PC-3 (cell line): ENCODE results near the gene KAZN.

ENCODE experiments used
- CTCF ChIP-seq: fragments of 300-600 bp; sonication (generic); conservative IDR thresholded peaks from 2 replicates; pipeline ENCODE4 v1.5.1; 2017; ENCODE audit warnings: antibody characterized with exemption, low read depth, mild to moderate bottlenecking, low read length
- EZH2 ChIP-seq: fragments of 300-600 bp; sonication (generic); IDR thresholded peaks from one replicate; pipeline ENCODE4 v1.6.1; 2017; ENCODE audit warnings: antibody characterized with exemption, mild to moderate bottlenecking, low read length; ENCODE audit not compliant: unreplicated experiment
- EZH2phosphoT487 ChIP-seq: fragments of 300-600 bp; sonication (generic); IDR thresholded peaks from 2 replicates; pipeline ENCODE4 v1.6.1; 2018; ENCODE audit warnings: mild to moderate bottlenecking, antibody characterized with exemption, low read length, borderline replicate concordance

DNA sequence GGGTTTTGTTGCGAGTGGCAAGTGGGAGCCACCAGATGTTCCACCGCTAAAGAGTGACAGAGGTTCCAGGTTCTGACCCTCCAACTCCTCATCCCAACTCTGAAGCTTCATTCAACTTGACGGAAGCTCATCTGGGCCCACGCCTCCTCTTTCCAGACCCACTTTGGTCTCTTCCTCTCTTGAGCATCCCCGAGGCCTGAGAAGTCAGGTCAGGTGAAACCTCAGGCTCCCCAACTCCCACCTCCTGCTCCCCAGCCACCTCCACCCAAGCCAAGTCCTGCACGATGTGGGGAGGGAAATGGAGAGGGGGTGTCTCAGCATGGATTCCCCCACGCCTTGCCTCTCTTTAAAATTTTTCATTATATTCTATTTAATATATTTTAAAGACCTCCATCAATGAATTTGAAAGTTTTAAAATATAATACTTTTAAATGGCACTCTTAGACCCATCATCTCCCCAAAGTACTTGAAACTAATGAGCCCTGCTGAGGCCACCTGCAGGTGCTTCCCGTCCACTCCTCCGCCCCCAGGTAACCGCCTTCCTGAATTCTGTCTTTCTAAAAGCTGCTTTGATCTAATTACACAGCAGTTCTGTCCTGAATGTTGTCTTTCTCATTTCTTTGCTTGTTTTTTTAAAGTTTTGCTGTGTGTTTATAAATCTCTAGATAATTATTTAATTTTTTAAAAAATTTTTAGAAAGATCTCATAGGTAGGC lies 238.1 kb downstream of the KAZN start:
- no peak for TF ChIP-seq CTCF
- no peak for TF ChIP-seq EZH2
- TF ChIP-seq EZH2phosphoT487: no peak
